Measurements from ENCODE around the gene OBP2B.
"Not testable (repeated sequence)": the region's sequence is repeated elsewhere in the genome, so short reads cannot be mapped to it uniquely, and the experiment has no call there.

Gene OBP2B

GRCh38 chr9:133188006-133188842, 20.8 kb downstream of the OBP2B start:
- Histone ChIP-seq H3K27me3 (ENCODE audit: control insufficient read depth, insufficient read depth, low read length) (peaks cover 7% of the 10 kb centered on the region), H3K9me3 (ENCODE audit: control insufficient read depth, insufficient read depth, low read length) (no peaks in the 10 kb centered on the region), H3K4me3 (ENCODE audit: low read depth, low read length) (no peak overlapping the region), H3K4me1 (ENCODE audit: control insufficient read depth, insufficient read depth, low read length) (no peaks in the 10 kb centered on the region), H3K36me3 (ENCODE audit: control insufficient read depth, insufficient read depth, low read length) (no peaks in the 10 kb centered on the region), H3K9ac (ENCODE audit: low read depth, low read length) (no peak overlapping the region)

DNA sequence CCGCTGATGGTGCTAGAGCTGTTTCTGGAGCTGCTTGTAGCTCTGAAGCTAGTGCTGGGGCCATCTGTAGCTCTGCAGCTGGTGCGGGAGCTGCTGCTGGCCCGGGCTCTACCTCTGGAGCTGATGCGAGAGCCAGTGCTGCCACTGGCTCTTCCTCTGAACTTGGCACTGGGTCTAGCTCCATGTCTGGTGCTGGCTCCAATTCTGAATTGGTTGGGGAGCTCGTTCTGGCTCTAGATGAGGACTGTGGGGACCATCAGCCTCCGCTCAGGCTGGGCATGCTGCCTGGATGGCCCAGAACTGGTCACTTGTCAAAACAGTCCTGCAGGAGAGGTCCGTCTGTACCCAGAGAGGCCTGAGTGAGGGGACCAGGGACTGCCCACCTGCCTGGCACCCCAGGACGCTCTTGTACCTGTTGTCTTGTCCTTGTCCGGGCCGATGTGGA, 21.5 kb downstream of the OBP2B start:
- H3K4me1 ChIP-seq (ENCODE audit: control insufficient read depth, insufficient read depth, low read length): no peaks in the 10 kb centered on the region
- H3K27me3 ChIP-seq (ENCODE audit: control insufficient read depth, insufficient read depth, low read length): peaks cover 7% of the 10 kb centered on the region
- H3K4me3 ChIP-seq (ENCODE audit: low read depth, low read length): no peak overlapping the region
- no peaks in the 10 kb centered on the region for H3K36me3 ChIP-seq (ENCODE audit: control insufficient read depth, insufficient read depth, low read length)
- H3K9me3 ChIP-seq (ENCODE audit: control insufficient read depth, insufficient read depth, low read length): no peaks in the 10 kb centered on the region
- no peak overlapping the region for H3K9ac ChIP-seq (ENCODE audit: low read depth, low read length)

GRCh38 chr9:133186736-133187135, 22.3 kb downstream of the OBP2B start:
- no peak overlapping the region for H3K9ac ChIP-seq (ENCODE audit: low read depth, low read length)
- H3K4me3 ChIP-seq (ENCODE audit: low read depth, low read length): no peak overlapping the region
- H3K4me1 ChIP-seq (ENCODE audit: control insufficient read depth, insufficient read depth, low read length): no peaks in the 10 kb centered on the region
- H3K36me3 ChIP-seq (ENCODE audit: control insufficient read depth, insufficient read depth, low read length): no peaks in the 10 kb centered on the region
- peaks cover 7% of the 10 kb centered on the region for H3K27me3 ChIP-seq (ENCODE audit: control insufficient read depth, insufficient read depth, low read length)
- H3K9me3 ChIP-seq (ENCODE audit: control insufficient read depth, insufficient read depth, low read length): no peaks in the 10 kb centered on the region

GRCh38 chr9:133184971-133185370, 24.1 kb downstream of the OBP2B start:
- peaks cover 7% of the 10 kb centered on the region for H3K27me3 ChIP-seq (ENCODE audit: control insufficient read depth, insufficient read depth, low read length)
- no peaks in the 10 kb centered on the region for H3K9me3 ChIP-seq (ENCODE audit: control insufficient read depth, insufficient read depth, low read length)
- no peaks in the 10 kb centered on the region for H3K36me3 ChIP-seq (ENCODE audit: control insufficient read depth, insufficient read depth, low read length)
- no peak overlapping the region for H3K4me3 ChIP-seq (ENCODE audit: low read depth, low read length)
- no peak overlapping the region for H3K9ac ChIP-seq (ENCODE audit: low read depth, low read length)
- no peaks in the 10 kb centered on the region for H3K4me1 ChIP-seq (ENCODE audit: control insufficient read depth, insufficient read depth, low read length)

DNA sequence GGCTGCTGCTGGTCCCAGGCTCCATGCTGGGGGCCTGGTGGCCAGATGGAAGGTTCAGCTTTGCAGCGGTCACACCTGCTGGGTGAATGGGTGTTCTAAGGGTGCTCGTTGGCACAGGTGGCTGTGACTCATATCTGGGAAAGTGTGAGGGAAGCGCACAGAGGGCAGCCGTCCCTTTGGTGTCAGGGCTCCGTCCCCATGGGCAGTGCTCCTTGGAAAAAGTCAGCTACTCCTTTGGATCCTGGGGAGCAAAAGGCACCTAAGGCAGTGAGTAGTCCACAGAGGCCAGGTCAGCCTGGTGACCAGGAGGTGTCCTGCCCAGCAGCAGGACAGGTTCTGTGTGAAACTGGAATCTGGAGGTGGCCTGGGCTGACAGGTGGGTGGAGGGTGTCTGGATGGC, 26.9 kb downstream of the OBP2B start:
- Histone ChIP-seq H3K36me3 (ENCODE audit: control insufficient read depth, insufficient read depth, low read length) (no peaks in the 10 kb centered on the region), H3K9me3 (ENCODE audit: control insufficient read depth, insufficient read depth, low read length) (no peaks in the 10 kb centered on the region), H3K4me1 (ENCODE audit: control insufficient read depth, insufficient read depth, low read length) (no peaks in the 10 kb centered on the region), H3K4me3 (ENCODE audit: low read depth, low read length) (no peak overlapping the region), H3K27me3 (ENCODE audit: control insufficient read depth, insufficient read depth, low read length) (peaks cover 5% of the 10 kb centered on the region), H3K9ac (ENCODE audit: low read depth, low read length) (no peak overlapping the region)

GRCh38 chr9:133181561-133181960, 27.5 kb downstream of the OBP2B start:
- H3K9me3 ChIP-seq (ENCODE audit: control insufficient read depth, insufficient read depth, low read length): no peaks in the 10 kb centered on the region
- H3K4me3 ChIP-seq (ENCODE audit: low read depth, low read length): no peak overlapping the region
- no peaks in the 10 kb centered on the region for H3K36me3 ChIP-seq (ENCODE audit: control insufficient read depth, insufficient read depth, low read length)
- H3K9ac ChIP-seq (ENCODE audit: low read depth, low read length): no peak overlapping the region
- no peaks in the 10 kb centered on the region for H3K27me3 ChIP-seq (ENCODE audit: control insufficient read depth, insufficient read depth, low read length)
- H3K4me1 ChIP-seq (ENCODE audit: control insufficient read depth, insufficient read depth, low read length): no peaks in the 10 kb centered on the region

- Histone ChIP-seq H3K9ac (ENCODE audit: low read depth, low read length) (no peak overlapping the region), H3K27me3 (ENCODE audit: control insufficient read depth, insufficient read depth, low read length) (no peaks in the 10 kb centered on the region), H3K36me3 (ENCODE audit: control insufficient read depth, insufficient read depth, low read length) (no peaks in the 10 kb centered on the region)
These were observed 28.1 kb downstream of the OBP2B start for GRCh38 chr9:133180953-133181352.

GRCh38 chr9:133173056-133173455, 36.0 kb downstream of the OBP2B start:
- Histone ChIP-seq H3K36me3 (ENCODE audit: control insufficient read depth, insufficient read depth, low read length) (no peaks in the 10 kb centered on the region), H3K9me3 (ENCODE audit: control insufficient read depth, insufficient read depth, low read length) (no peaks in the 10 kb centered on the region)

More at GRCh38 chr9:133180953-133181352, 28.1 kb downstream of the OBP2B start:
- Histone ChIP-seq H3K4me1 (ENCODE audit: control insufficient read depth, insufficient read depth, low read length) (no peaks in the 10 kb centered on the region), H3K9me3 (ENCODE audit: control insufficient read depth, insufficient read depth, low read length) (no peaks in the 10 kb centered on the region), H3K4me3 (ENCODE audit: low read depth, low read length) (no peak overlapping the region)

DNA sequence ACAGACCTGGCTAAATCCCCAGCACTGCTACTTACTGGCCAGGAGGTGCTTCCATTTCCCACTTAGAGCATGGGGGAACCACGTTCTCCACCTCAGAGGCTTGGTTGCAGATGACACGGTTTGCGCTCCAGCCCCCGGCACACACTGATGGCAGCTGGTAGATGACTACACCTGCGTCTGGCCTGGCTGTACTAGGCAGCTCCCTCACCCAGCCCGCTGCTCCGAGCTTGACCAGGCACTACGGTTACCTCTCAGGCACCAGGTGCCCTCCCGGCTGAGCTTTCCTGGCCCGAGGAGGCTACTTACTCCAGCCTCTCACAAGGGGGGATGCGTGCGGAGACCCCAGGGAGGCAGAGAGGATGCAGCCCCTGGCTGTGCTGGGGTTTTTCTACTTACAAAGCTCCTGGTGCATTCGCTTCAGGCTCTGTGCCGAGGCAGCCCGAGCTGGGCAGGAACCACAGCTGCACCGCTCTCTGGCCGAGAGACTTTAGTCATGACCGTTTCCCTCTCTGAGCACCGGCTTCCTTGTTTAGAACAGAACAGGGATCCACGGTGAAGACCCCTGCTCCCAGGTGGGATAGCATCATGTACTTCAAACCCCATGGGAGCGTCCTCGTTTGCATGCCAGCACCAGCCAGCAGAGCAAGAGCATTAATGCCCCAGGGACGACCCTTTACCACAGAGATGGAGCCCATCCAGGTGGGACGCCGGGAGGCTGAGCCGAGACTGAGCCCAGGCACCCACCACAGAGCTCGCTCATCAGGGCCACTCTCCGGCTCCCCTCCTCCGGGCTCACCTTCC, 37.7 kb downstream of the OBP2B start:
- H3K27me3 ChIP-seq (ENCODE audit: control insufficient read depth, insufficient read depth, low read length): no peaks in the 10 kb centered on the region
- H3K4me3 ChIP-seq (ENCODE audit: low read depth, low read length): no peak overlapping the region
- no peak overlapping the region for H3K9ac ChIP-seq (ENCODE audit: low read depth, low read length)
- no peaks in the 10 kb centered on the region for H3K36me3 ChIP-seq (ENCODE audit: control insufficient read depth, insufficient read depth, low read length)
- H3K4me1 ChIP-seq (ENCODE audit: control insufficient read depth, insufficient read depth, low read length): no peaks in the 10 kb centered on the region
- H3K9me3 ChIP-seq (ENCODE audit: control insufficient read depth, insufficient read depth, low read length): no peaks in the 10 kb centered on the region

More at GRCh38 chr9:133173056-133173455, 36.0 kb downstream of the OBP2B start:
- Histone ChIP-seq H3K9ac (ENCODE audit: low read depth, low read length) (no peak overlapping the region), H3K27me3 (ENCODE audit: control insufficient read depth, insufficient read depth, low read length) (no peaks in the 10 kb centered on the region), H3K4me1 (ENCODE audit: control insufficient read depth, insufficient read depth, low read length) (no peaks in the 10 kb centered on the region), H3K4me3 (ENCODE audit: low read depth, low read length) (no peak overlapping the region)

GRCh38 chr9:133170716-133171115, 38.3 kb downstream of the OBP2B start:
- H3K4me3 ChIP-seq (ENCODE audit: low read depth, low read length): no peak overlapping the region
- no peaks in the 10 kb centered on the region for H3K4me1 ChIP-seq (ENCODE audit: control insufficient read depth, insufficient read depth, low read length)
- H3K9ac ChIP-seq (ENCODE audit: low read depth, low read length): no peak overlapping the region
- H3K36me3 ChIP-seq (ENCODE audit: control insufficient read depth, insufficient read depth, low read length): no peaks in the 10 kb centered on the region
- H3K27me3 ChIP-seq (ENCODE audit: control insufficient read depth, insufficient read depth, low read length): no peaks in the 10 kb centered on the region
- H3K9me3 ChIP-seq (ENCODE audit: control insufficient read depth, insufficient read depth, low read length): no peaks in the 10 kb centered on the region

- not testable (repeated sequence) for H3K27me3 ChIP-seq (ENCODE audit: control insufficient read depth, insufficient read depth, low read length); H3K4me3 ChIP-seq (ENCODE audit: low read depth, low read length); H3K9ac ChIP-seq (ENCODE audit: low read depth, low read length); H3K9me3 ChIP-seq (ENCODE audit: control insufficient read depth, insufficient read depth, low read length); H3K4me1 ChIP-seq (ENCODE audit: control insufficient read depth, insufficient read depth, low read length); H3K36me3 ChIP-seq (ENCODE audit: control insufficient read depth, insufficient read depth, low read length)
These were observed 39.4 kb downstream of the OBP2B start for GRCh38 chr9:133169687-133170086.

GRCh38 chr9:133169102-133169501, 39.9 kb downstream of the OBP2B start:
- Histone ChIP-seq H3K36me3 (ENCODE audit: control insufficient read depth, insufficient read depth, low read length) (no peaks in the 10 kb centered on the region), H3K27me3 (ENCODE audit: control insufficient read depth, insufficient read depth, low read length) (peaks cover 6% of the 10 kb centered on the region), H3K9me3 (ENCODE audit: control insufficient read depth, insufficient read depth, low read length) (no peaks in the 10 kb centered on the region), H3K9ac (ENCODE audit: low read depth, low read length) (no peak overlapping the region), H3K4me3 (ENCODE audit: low read depth, low read length) (no peak overlapping the region), H3K4me1 (ENCODE audit: control insufficient read depth, insufficient read depth, low read length) (no peaks in the 10 kb centered on the region)
